ENCODE data around the gene WWP2. TPM values are rescaled to one million over a fixed set of nuclear protein-coding genes. Genes with fewer than 3 reads are reported as not detected.

WWP2 gene
- total RNA-seq, 4 donors from 2014 or later: 40.8 to 96.9 (median 84.3) TPM

DNA sequence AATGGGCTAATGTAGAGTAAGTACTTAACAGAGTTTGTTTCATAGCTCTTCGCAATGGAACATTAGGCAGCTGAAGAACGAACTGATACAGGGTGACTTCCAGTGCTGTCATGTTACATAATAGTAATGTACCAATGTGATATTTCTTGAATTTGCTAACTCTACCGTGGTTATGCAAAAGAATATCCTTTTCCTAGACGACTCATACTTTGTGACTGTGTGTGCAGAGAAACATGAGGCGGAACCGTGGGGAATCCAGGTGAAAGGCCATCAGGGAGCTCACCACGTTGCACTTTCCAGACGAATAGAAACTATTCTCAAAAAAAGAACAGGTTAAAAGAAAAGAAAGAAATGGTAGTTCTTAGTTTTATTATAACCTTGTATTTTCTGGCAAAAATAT, 20.6 kb upstream of the WWP2 start:
- peaks cover 0 to 69% (median 3%) of the 10 kb centered on the region in 3 donors for H3K36me3 ChIP-seq
- H3K27me3 ChIP-seq: no peaks in the 10 kb centered on the region
- no peak for DNase-seq (ENCODE audit: low spot score in 2 of 2)
- peaks cover 0 to 14% (median 0%) of the 10 kb centered on the region in 4 donors for H3K4me1 ChIP-seq
- no peak overlapping the region for H3K4me3 ChIP-seq
- 55 to 71% methylated on average over 8 of the region's 8 CpGs for WGBS, 2 donors
- TF ChIP-seq POLR2A (IDR thresholded peaks at IDR 0.05): no peak
- no peak for TF ChIP-seq EP300 (IDR thresholded peaks at IDR 0.05)
- TF ChIP-seq, protein P1, sequence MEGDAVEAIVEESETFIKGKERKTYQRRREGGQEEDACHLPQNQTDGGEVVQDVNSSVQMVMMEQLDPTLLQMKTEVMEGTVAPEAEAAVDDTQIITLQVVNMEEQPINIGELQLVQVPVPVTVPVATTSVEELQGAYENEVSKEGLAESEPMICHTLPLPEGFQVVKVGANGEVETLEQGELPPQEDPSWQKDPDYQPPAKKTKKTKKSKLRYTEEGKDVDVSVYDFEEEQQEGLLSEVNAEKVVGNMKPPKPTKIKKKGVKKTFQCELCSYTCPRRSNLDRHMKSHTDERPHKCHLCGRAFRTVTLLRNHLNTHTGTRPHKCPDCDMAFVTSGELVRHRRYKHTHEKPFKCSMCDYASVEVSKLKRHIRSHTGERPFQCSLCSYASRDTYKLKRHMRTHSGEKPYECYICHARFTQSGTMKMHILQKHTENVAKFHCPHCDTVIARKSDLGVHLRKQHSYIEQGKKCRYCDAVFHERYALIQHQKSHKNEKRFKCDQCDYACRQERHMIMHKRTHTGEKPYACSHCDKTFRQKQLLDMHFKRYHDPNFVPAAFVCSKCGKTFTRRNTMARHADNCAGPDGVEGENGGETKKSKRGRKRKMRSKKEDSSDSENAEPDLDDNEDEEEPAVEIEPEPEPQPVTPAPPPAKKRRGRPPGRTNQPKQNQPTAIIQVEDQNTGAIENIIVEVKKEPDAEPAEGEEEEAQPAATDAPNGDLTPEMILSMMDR (IDR thresholded peaks at IDR 0.05): no peak
- peak overlapping the region in 1 of 4 donors; percentile 47 for H3K27ac ChIP-seq
- no peaks in the 10 kb centered on the region for H3K9me3 ChIP-seq

DNA sequence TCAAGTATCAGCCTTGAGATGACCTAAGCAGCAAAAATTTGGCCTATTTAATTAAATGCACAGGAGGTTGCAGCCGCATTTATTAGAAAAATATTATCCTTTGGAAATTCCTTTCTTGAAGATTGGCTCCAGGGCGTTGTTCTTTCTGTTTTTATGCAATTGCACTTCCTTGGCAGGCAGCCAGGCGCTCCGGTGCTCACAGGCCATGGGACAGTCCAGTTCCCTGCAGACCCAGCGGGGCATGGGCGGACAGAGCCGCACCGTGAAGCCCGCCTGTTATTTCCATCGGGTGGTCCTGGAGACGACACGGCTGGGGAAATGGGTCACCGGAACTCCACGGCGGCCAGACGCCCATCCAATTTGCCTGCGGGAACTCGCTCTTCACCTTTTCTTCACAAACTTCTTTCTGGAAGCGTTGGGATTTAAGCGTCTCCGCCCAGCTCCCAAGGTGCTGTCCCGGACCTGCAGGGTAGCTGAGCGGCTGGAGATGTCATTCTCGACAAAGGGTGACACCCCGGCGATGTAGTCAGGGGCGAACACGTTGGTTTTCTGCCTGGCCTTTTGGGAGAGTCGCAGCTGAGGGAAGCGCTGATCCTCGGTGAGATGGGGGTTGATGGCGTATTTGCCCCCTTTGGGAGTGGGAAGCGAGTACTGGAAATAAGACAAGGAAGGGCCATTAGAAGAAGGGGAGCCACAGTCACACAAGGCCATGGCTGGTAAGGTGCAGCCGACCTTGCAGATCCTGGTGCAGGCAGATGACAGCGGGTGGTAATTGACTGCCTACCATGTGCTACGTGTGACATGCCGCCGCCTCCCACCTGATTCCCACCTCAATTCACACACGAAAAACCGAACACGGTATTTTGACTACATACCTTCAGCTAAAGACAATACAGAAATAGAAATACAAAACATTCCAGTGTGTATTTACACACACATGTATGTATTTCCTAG, 19.9 kb upstream of the WWP2 start:
- peaks cover 0 to 14% (median 0%) of the 10 kb centered on the region in 4 donors for H3K4me1 ChIP-seq
- peak overlapping the region in 2 of 4 donors; percentile 9 to 13 for H3K27ac ChIP-seq
- no peaks in the 10 kb centered on the region for H3K27me3 ChIP-seq
- DNase-seq (ENCODE audit: low spot score in 2 of 2): peak; percentile 86 to 91
- H3K9me3 ChIP-seq: no peaks in the 10 kb centered on the region
- H3K4me3 ChIP-seq: no peak overlapping the region
- 72 to 82% methylated on average over 41 of the region's 41 CpGs for WGBS, 2 donors
- TF ChIP-seq, protein P1 (IDR thresholded peaks at IDR 0.05): no peak
- TF ChIP-seq EP300 (IDR thresholded peaks at IDR 0.05): peak in 1 of 2 donors; percentile 16
- TF ChIP-seq POLR2A (IDR thresholded peaks at IDR 0.05): no peak
- H3K36me3 ChIP-seq: peaks cover 0 to 76% (median 3%) of the 10 kb centered on the region in 3 donors

DNA sequence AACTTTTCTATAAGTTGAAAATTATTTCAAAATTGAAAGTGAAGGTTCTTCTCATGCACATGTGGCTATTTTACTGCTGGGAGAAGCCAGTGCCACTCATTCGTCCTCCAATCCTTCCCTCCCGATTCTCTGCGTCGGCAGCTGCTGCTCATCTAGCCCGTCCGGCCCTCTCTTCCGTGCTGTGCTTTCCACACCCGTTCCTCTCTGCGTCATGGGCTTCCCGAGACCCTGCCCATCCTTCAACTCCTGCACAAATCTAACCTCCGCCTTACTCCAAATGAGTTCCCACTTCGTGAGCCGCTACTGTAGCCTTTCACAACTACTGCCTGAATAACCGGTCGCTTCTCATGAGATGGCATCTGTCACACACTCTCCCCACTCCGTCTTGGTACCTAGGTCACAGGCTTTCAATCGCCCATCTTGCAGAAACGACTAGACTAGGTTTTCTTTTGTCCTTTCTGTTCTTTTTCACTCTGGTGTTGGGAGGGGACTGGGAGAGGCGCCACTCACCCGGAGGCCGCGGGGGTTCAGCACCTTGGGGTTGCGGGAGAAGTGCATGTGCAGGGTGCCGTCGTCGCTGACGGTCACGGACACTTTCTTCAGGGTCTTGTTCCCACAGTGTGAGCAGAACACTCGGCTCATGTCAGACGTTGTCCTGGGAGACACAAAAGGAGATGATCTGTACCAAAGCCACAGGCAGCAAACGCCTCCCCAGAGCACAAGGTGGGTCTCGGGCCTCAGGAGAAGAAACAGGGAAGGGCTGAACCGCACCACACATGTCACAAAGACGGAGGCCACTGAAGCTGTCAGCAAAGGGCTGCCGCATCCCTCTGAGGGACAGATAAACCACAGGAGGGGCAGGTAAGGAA, 17.5 kb upstream of the WWP2 start:
- H3K27ac ChIP-seq: no peak overlapping the region
- no peaks in the 10 kb centered on the region for H3K9me3 ChIP-seq
- TF ChIP-seq, protein P1 (IDR thresholded peaks at IDR 0.05): no peak
- TF ChIP-seq POLR2A (IDR thresholded peaks at IDR 0.05) (no peak), EP300 (IDR thresholded peaks at IDR 0.05) (no peak)
- H3K4me1 ChIP-seq: peaks cover 0 to 14% (median 0%) of the 10 kb centered on the region in 4 donors
- H3K27me3 ChIP-seq: no peaks in the 10 kb centered on the region
- DNase-seq (ENCODE audit: low spot score in 2 of 2): no peak
- 93 to 94% methylated on average over 35 of the region's 35 CpGs for WGBS, 2 donors
- peaks cover 0 to 100% (median 9%) of the 10 kb centered on the region in 3 donors for H3K36me3 ChIP-seq
- no peak overlapping the region for H3K4me3 ChIP-seq

DNA sequence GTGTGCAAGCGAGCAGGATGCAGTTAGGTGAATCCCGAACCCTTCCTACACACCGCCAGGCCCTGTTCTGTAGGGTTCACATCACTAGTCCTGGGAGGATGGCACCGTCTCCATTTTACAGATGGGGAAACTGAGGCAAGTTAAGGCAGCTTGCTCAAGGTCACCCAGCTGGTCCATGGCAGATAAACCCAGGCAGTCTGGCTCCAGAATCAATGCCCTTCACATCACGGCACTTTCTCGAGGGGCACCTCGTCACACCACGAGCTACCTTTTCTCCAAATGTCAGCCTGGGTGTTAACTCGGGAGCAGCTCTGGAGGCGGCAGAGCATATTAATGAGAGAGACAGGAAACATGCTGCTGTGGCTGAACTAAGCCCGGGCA, 16.9 kb upstream of the WWP2 start:
- H3K9me3 ChIP-seq: no peaks in the 10 kb centered on the region
- peaks cover 0 to 14% (median 0%) of the 10 kb centered on the region in 4 donors for H3K4me1 ChIP-seq
- H3K4me3 ChIP-seq: no peak overlapping the region
- TF ChIP-seq POLR2A (IDR thresholded peaks at IDR 0.05) (no peak), EP300 (IDR thresholded peaks at IDR 0.05) (no peak)
- TF ChIP-seq, protein P1 (IDR thresholded peaks at IDR 0.05): no peak
- no peaks in the 10 kb centered on the region for H3K27me3 ChIP-seq
- 90 to 97% methylated on average over 11 of the region's 11 CpGs for WGBS, 2 donors
- H3K27ac ChIP-seq: no peak overlapping the region
- H3K36me3 ChIP-seq: peaks cover 0 to 100% (median 9%) of the 10 kb centered on the region in 3 donors
- DNase-seq (ENCODE audit: low spot score in 2 of 2): no peak

Data from tibial nerve (tissue), 4 donors.